Stimulated activated CD4-positive, alpha-beta T cell treated with anti-CD3 and anti-CD28 coated beads, Interleukin-2, amount 100 ng/mL, for 24 hours (primary cell): Measurements from ENCODE around the gene CKLF.
"Not testable (repeated sequence)": the region's sequence is repeated elsewhere in the genome, so short reads cannot be mapped to it uniquely, and the experiment has no call there.

Experiments used
- DNase-seq, 2 donors: peaks; one replicate each; pipeline ENCODE4 v3.0.0-alpha.2; 2020

Gene CKLF

DNA sequence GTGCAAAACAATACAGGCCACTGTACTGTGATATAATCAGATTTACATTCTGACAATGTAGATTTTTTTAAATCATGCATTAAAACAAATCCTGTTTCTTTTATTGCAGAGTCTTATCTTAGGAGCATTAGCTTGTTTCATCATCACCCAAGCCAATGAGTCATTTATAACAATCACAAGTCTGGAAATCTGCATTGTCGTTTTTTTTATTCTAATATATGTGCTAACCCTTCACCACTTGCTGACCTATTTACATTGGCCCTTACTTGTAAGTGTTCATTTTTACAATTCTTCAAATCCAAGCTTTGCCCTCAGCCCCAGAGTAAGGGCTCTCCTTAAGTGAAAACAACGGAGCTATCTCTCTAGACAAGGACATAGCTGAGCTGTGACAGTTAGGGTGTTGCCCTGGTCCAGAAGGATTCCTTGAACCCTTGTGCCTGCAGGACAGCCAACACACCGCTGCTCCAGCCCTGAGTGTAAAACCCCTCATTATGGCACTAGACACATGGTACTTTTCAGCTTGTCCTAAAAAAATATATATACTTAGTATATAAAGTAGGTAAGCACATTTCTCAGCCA is 17.5 kb downstream of the CKLF start:
- DNase-seq: no peak

DNA sequence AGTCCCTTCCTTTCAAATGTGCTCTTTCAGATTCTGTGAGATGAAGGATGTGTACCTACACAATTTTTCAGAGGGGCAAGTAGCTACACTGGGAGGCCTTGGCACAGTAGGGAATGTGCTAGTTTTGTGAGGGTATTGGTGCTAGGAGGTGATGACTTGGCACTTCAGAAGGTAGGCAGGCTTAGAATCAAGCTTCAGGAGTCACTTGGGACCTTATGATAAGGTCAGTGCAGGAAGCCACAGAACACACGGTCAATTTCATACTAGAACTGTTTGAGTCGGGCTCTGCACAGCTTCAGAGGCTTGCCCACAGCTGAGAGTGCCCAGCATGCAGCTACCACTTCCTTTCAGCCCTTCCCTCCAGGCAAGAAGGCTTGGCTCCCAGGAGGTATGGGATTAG is 20.0 kb downstream of the CKLF start:
- DNase-seq: no peak

GRCh38 chr16:66574081-66574480 is 21.7 kb downstream of the CKLF start:
- no peak for DNase-seq

DNA sequence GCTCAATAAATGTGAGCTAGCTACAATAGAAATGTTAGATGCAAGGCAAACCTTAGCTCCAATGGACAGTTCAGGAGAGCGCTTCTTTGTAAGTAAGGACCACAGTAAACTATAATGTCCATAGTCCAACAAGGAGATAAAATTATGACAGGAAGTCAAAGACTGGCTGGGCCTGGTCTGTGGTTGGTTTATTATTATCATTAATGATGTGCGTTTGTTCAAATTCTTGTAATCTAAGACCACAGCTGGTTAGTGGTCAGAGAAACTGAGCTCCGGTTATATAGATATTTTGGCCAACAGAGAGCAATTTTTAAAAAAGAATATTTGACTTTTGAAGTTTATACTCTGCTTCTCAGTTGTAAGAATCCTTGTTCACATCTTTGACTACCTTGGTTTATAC is 22.2 kb downstream of the CKLF start:
- no peak for DNase-seq

- DNase-seq: no peak
These were observed 22.7 kb downstream of the CKLF start for GRCh38 chr16:66575060-66575459.

DNA sequence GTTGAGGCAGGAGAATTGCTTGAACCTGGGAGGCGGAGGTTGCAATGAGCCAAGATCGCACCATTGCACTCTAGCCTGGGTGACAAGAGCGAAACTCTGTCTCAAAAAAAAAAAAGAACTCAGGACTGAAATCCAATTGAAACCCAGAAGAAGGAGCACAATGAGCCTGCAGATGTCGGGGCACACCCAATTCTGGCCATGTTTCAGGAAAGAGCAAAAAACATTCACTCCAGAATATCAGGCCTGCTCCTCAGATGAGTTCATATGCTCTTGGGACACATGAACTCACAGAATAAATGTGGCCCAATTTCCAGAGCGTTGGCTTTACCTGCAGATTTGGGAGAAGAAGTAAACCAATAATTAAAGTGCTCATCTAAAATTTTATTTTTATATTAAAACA is 23.9 kb downstream of the CKLF start:
- no peak for DNase-seq

- DNase-seq: peak; percentile 21 to 33
These were observed 26.5 kb downstream of the CKLF start, which contains the start of gene CMTM2 for GRCh38 chr16:66578651-66579531. TSS of gene CMTM2 (plus strand) at chr16:66579463. CDS start at chr16:66579608, 145 bp downstream.

GRCh38 chr16:66580605-66581209 is 28.3 kb downstream of the CKLF start:
- no peak for DNase-seq

GRCh38 chr16:66581246-66581952 is 29.0 kb downstream of the CKLF start:
- no peak for DNase-seq

- DNase-seq: no peak
These were observed 33.3 kb downstream of the CKLF start for GRCh38 chr16:66585481-66586239.

GRCh38 chr16:66587881-66588600 is 35.7 kb downstream of the CKLF start:
- no peak for DNase-seq

DNA sequence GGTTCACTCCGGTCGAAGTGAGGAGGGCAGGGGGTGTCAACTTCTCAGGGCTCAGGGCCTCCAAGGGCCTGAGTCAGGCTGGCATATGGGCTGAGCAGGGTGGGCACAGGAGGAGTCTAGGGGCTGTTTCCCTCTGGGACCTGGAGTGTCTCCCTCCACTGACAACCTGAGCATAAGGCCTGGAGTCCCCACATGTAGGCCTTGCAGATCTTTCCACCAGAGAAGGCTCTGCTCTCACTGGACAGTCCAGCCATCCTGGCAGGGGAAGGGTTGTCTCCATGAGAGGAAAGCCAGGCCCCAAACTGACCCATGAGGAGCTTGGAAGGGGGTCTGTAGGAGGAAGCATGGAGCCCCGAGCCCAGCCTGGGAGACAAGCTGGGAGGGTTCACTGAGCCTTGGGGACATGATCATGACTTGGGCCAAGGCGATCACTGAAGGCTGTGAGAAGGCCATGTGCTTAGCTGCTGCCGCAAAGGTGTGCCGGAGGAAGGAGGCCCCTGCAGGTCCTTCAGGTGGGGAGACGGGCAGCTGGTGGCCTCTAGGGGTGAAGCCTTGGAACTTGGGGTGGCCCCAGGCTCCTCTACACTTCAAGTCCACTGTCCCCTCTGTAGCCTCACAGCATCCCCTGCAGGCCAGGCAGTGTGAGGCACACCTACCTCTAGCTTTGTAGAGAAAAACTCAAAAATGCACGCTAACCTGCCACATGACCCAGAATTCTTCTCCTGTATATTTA is 36.8 kb downstream of the CKLF start:
- DNase-seq: peak; percentile 58 to 63

DNA sequence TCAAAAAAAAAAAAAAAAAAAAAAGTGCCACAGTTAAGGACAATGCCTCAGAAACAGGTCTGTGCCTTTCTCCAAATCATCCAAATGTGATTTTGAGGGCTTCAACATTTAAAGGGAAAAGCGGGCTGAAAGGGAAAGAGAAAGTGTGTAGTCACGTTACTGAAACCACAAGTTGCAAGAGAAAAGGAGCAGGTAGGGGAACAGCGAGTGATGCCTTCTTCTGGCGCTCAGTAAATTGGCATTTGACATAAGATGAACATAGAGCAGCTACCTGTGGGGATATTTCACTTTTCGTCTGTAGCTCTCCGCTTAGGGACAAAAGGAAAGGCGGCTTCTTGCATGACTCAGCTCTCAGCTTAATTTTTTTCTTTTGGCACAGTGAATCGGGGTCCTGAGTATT is 37.9 kb downstream of the CKLF start:
- DNase-seq: no peak

GRCh38 chr16:66591018-66591417 is 38.6 kb downstream of the CKLF start:
- DNase-seq: no peak

DNA sequence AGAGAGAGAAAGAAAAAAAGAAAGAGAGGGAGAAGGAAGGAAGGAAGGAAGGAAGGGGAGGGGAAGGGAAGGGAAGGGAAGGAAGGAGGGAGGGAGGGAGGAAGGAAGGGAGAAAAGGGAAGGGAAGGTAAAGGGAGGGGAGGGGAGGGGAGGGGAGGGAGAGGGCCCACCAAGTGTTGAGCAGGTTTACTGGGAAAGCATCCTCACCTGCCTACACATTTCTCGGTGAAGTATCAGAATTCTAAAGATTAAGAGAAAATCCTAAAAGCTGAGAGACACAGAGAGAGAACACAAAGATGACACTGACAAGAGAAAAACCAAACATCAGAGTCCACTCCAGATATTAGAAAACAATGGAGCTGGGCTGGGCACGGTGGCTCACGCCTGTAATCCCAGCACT is 39.9 kb downstream of the CKLF start:
- no peak for DNase-seq

DNA sequence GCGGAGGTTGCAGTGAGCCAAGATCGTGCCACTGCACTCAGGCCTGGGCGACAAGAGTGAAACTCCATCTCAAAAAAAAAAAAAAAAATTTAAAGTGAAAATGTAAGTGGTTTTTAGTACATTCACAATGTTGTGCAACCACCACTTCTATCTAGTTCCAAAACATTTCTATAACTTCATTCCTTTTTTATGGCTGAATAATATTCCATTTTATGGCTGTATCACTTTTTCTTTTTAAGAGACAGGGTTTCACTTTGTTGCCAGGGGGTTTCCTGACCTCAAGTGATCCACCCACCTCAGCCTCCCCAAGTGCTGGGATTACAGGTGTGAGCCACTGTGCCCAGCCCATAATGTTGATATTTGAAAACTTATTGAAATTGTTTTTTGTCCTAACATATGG is 40.4 kb downstream of the CKLF start:
- DNase-seq: no peak

GRCh38 chr16:66594739-66595138 is 42.4 kb downstream of the CKLF start:
- DNase-seq: no peak

DNA sequence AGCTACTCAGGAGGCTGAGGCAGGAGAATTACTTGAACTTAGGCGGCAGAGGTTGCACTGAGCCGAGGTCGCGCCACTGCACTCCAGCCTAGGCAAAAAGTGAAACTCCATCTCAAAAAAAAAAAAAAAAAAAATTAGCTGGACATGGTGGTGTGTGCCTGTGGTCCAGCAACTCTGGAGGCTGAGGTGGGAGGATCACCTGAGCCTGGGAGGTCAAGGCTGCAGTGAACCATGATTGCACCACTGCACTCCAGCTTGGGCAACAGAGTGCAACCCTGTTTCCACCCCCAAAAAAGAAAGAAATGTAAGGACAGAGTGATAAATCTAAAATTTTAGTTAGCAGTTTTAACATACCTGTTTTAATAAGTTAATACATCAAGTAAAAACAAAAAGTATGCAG is 44.2 kb downstream of the CKLF start:
- DNase-seq: not testable (repeated sequence)

DNA sequence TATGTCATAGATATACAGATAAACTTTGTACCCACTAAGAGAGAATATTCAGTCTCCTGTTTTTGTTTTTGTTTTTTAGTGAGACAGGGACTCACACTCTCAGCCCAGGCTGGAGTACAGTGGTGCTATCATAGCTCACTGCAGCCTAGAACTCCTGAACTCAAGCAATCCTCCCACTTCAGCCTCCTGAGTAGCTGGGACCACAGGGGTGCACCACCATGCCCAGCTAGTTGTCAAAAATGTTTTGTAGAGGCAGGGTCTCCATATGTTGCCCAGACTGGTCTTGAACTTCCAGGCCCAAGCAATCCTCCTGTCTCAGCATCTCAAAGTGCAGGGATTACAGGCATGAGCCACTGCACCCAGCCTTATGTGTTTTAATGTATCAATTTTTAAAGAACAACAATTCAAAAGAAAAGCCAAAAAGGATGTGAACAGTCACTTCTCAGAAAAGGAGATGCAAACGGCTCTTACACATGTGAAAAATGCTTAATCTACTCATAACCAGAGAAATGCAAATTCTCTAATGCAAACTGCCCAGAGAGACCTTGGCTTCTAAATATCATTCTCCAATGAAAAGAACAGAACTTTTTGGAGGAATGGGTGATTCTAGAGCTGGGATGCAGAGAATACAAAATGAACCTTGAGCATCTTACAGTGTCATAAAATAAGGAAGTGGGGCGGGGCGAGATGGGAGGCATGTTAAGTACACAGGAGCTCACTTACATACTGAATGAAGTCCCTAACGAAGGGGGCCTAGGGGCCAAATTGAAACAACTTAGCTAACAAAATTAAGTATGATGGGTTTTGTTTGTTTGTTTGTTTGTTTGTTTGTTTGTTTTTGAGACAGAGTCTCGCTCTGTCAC is 44.8 kb downstream of the CKLF start:
- DNase-seq: no peak

DNA sequence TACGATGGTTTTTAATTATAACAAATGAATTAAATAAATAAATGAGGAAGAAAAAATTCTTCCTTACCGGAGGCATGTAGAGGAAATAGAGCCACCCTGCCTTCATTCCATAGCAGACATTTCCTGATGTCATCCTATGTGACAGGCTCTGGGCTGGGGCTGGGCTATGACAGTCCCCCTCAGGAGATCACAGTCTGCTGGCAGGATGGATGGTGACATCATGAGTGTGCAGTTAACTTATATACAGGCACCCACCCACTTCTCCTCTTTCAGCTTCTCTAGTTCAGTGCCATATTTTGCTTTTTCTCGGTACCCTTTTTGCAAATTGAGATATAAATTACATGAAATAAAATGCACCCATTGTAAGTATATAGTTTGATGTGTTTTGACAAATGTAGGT is 45.7 kb downstream of the CKLF start:
- DNase-seq: no peak
